Stimulated activated CD8-positive, alpha-beta memory T cell treated with anti-CD3 and anti-CD28 coated beads, Interleukin-12 subunit alpha, Interleukin-12 subunit beta, amount 100 ng/mL, for 1 hour (primary cell): Measurements from ENCODE around the gene WFDC1.
"Not testable (repeated sequence)": the region's sequence is repeated elsewhere in the genome, so short reads cannot be mapped to it uniquely, and the experiment has no call there.

Source experiments
- DNase-seq: peaks from one replicate; pipeline ENCODE4 v3.0.0-alpha.2; 2020; ENCODE audit warnings: low read depth

The WFDC1 gene

GRCh38 chr16:84327926-84328505, 33.3 kb downstream of the WFDC1 start:
- DNase-seq: no peak

GRCh38 chr16:84329016-84329415, 34.3 kb downstream of the WFDC1 start:
- DNase-seq: no peak

GRCh38 chr16:84329843-84330684, 35.4 kb downstream of the WFDC1 start:
- no peak for DNase-seq

- no peak for DNase-seq
Observed at GRCh38 chr16:84330685-84331050, 36.0 kb downstream of the WFDC1 start.

- no peak for DNase-seq
Observed at GRCh38 chr16:84331998-84332780, 37.5 kb downstream of the WFDC1 start.

GRCh38 chr16:84332975-84333684, 38.5 kb downstream of the WFDC1 start:
- no peak for DNase-seq

- DNase-seq: no peak
Observed at GRCh38 chr16:84334058-84334457, 39.4 kb downstream of the WFDC1 start.

- no peak for DNase-seq
Observed at GRCh38 chr16:84334482-84334881, 39.8 kb downstream of the WFDC1 start.

- not testable (repeated sequence) for DNase-seq
Observed at GRCh38 chr16:84337236-84337635, 42.6 kb downstream of the WFDC1 start.

- no peak for DNase-seq
Observed at GRCh38 chr16:84339311-84339710, 44.6 kb downstream of the WFDC1 start.

GRCh38 chr16:84339766-84340165, 45.1 kb downstream of the WFDC1 start:
- DNase-seq: no peak

- DNase-seq: no peak
Observed at GRCh38 chr16:84340325-84341040, 45.8 kb downstream of the WFDC1 start.

GRCh38 chr16:84341528-84342295, 47.0 kb downstream of the WFDC1 start:
- no peak for DNase-seq

- not testable (repeated sequence) for DNase-seq
Observed at GRCh38 chr16:84343800-84344199, 49.1 kb downstream of the WFDC1 start.

GRCh38 chr16:84344781-84345180, 50.1 kb downstream of the WFDC1 start:
- no peak for DNase-seq

GRCh38 chr16:84347161-84347560, 52.5 kb downstream of the WFDC1 start:
- no peak for DNase-seq

- DNase-seq: no peak
Observed at GRCh38 chr16:84348386-84348888, 53.8 kb downstream of the WFDC1 start.

GRCh38 chr16:84349862-84350684, 55.4 kb downstream of the WFDC1 start:
- DNase-seq: no peak

- no peak for DNase-seq
Observed at GRCh38 chr16:84350685-84351400, 56.2 kb downstream of the WFDC1 start.
